ENCODE measurements around the gene RUNX1.

Gene RUNX1

DNA sequence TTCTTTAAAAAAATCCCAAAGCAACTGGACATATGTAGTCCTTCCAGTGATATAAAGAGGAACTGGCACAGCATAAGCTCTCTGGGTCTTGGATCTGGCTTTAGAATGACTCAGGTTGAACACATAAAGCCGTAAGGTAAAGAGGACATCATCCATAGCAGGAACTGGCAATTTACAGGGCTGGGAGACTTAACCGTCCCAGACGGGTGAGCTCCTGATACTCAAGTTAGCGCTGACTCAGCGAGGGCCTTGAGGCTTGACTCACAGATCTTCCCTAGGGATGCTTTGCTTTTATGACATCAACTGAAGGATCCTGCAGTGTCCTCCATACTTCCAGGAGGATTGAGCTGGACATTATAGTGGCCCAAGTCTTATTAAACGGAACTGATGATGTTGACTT lies 226.2 kb downstream of the RUNX1 start:
- Histone ChIP-seq H3K9me3 (ENCODE audit: control insufficient read depth, low read length) (peaks cover 6% of the 10 kb centered on the region), H3K36me3 (ENCODE audit: control insufficient read depth, insufficient read depth, low read length) (peaks cover 85% of the 10 kb centered on the region), H3K27ac (ENCODE audit: low read depth, low read length, severe bottlenecking) (no peak overlapping the region), H3K4me3 (ENCODE audit: extremely low read depth, insufficient read depth, low read length, poor library complexity, severe bottlenecking) (no peak overlapping the region), H3K4me1 (ENCODE audit: control insufficient read depth, insufficient read depth, low read length, poor library complexity, severe bottlenecking) (no peaks in the 10 kb centered on the region)
- WGBS, 2 experiments (ENCODE audit: insufficient coverage in 2 of 2) = 90 to 100% methylated on average over 5 to 6 of the region's 6 CpGs

- H3K4me3 ChIP-seq (ENCODE audit: extremely low read depth, insufficient read depth, low read length, poor library complexity, severe bottlenecking) = no peak overlapping the region
- peaks cover 81% of the 10 kb centered on the region for H3K36me3 ChIP-seq (ENCODE audit: control insufficient read depth, insufficient read depth, low read length)
- 86 to 97% methylated on average over 4 to 5 of the region's 5 CpGs for WGBS, 2 experiments (ENCODE audit: insufficient coverage in 2 of 2)
- H3K4me1 ChIP-seq (ENCODE audit: control insufficient read depth, insufficient read depth, low read length, poor library complexity, severe bottlenecking) = no peaks in the 10 kb centered on the region
- H3K27ac ChIP-seq (ENCODE audit: low read depth, low read length, severe bottlenecking) = no peak overlapping the region
- peaks cover 5% of the 10 kb centered on the region for H3K9me3 ChIP-seq (ENCODE audit: control insufficient read depth, low read length)
Measured at GRCh38 chr21:34822168-34822567, 226.9 kb downstream of the RUNX1 start.

DNA sequence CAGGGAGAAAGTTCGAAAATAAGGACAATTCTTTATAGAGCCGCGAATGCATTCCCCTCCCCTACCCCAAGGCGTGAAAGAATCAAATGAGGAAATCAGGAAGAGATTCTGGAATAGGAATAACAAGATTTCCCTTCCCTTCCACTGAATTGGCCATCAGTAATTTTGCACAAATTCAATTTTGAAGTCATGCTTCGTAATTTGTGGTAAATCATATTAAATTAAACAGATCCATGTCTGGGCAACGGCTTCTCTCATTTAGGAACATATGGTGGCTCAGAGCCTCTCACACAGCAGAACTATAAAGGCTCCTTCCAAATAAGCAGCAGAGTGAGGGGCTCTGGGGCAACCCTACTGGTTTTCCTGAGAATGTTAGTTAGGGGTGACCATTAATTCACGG lies 227.4 kb downstream of the RUNX1 start:
- Histone ChIP-seq H3K36me3 (ENCODE audit: control insufficient read depth, insufficient read depth, low read length) (peaks cover 77% of the 10 kb centered on the region), H3K4me1 (ENCODE audit: control insufficient read depth, insufficient read depth, low read length, poor library complexity, severe bottlenecking) (no peaks in the 10 kb centered on the region), H3K27ac (ENCODE audit: low read depth, low read length, severe bottlenecking) (no peak overlapping the region), H3K9me3 (ENCODE audit: control insufficient read depth, low read length) (peaks cover under 1% of the 10 kb centered on the region), H3K4me3 (ENCODE audit: extremely low read depth, insufficient read depth, low read length, poor library complexity, severe bottlenecking) (no peak overlapping the region)
- 96 to 100% methylated on average over 1 to 4 of the region's 7 CpGs for WGBS, 2 experiments (ENCODE audit: insufficient coverage in 2 of 2)

DNA sequence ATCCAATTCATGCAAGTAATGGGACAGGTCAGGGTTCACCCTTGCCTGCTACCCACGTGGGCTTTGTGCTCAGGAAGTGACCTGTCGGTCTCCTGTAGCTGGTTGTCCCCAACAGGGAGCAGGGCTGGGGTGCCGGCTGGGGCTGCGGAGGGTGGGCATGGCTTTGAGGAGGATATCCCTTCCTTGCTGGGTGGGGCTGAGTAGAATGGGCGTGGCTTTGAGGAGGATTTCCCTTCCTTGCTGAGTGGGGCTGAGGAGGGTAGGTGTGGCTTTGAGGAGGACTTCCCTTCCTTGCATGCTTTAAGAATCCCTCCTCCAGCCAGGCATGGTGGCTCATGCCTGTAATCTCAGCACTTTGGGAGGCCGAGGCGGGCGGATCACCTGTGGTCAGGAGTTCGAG lies 229.1 kb downstream of the RUNX1 start:
- H3K36me3 ChIP-seq (ENCODE audit: control insufficient read depth, insufficient read depth, low read length) = peaks cover 62% of the 10 kb centered on the region
- WGBS, 2 experiments (ENCODE audit: insufficient coverage in 2 of 2) = 88 to 90% methylated on average over 2 to 4 of the region's 9 CpGs
- H3K27ac ChIP-seq (ENCODE audit: low read depth, low read length, severe bottlenecking) = no peak overlapping the region
- no peaks in the 10 kb centered on the region for H3K9me3 ChIP-seq (ENCODE audit: control insufficient read depth, low read length)
- peaks cover 13% of the 10 kb centered on the region for H3K4me1 ChIP-seq (ENCODE audit: control insufficient read depth, insufficient read depth, low read length, poor library complexity, severe bottlenecking)
- H3K4me3 ChIP-seq (ENCODE audit: extremely low read depth, insufficient read depth, low read length, poor library complexity, severe bottlenecking) = no peak overlapping the region

- Histone ChIP-seq H3K27ac (ENCODE audit: low read depth, low read length, severe bottlenecking) (no peak overlapping the region), H3K4me3 (ENCODE audit: extremely low read depth, insufficient read depth, low read length, poor library complexity, severe bottlenecking) (no peak overlapping the region), H3K9me3 (ENCODE audit: control insufficient read depth, low read length) (no peaks in the 10 kb centered on the region), H3K4me1 (ENCODE audit: control insufficient read depth, insufficient read depth, low read length, poor library complexity, severe bottlenecking) (peaks cover 18% of the 10 kb centered on the region), H3K36me3 (ENCODE audit: control insufficient read depth, insufficient read depth, low read length) (peaks cover 56% of the 10 kb centered on the region)
- WGBS, 2 experiments (ENCODE audit: insufficient coverage in 2 of 2) = 84 to 89% methylated on average over 13 to 14 of the region's 15 CpGs
Measured at GRCh38 chr21:34819357-34819999, 229.6 kb downstream of the RUNX1 start.

DNA sequence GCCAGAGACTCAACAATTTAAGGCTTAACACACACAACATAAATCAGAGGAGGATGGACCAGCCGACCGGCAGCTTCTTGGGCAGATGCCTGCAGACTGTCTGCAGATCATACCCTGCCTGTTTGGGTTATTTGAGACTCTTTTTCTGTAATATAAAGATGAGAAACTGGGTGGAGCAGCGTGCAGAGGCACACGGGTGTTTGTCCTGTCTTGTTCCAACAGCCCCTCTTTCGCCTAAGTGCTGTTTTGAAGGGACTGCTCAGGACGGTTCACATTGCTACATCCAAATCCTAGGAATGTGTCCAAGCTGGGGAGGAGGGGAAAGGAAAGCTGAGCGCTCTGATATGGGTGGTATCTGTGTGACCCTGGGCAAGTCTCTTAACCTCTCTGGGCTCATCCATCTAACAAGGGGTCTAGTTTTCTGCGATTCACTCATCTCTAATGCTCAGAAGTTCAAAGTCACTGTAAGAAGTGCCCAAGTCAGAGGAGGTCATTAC lies 230.4 kb downstream of the RUNX1 start:
- H3K4me1 ChIP-seq (ENCODE audit: control insufficient read depth, insufficient read depth, low read length, poor library complexity, severe bottlenecking) = peaks cover 22% of the 10 kb centered on the region
- 90 to 98% methylated on average over 2 to 8 of the region's 8 CpGs for WGBS, 2 experiments (ENCODE audit: insufficient coverage in 2 of 2)
- peaks cover 53% of the 10 kb centered on the region for H3K36me3 ChIP-seq (ENCODE audit: control insufficient read depth, insufficient read depth, low read length)
- no peak overlapping the region for H3K4me3 ChIP-seq (ENCODE audit: extremely low read depth, insufficient read depth, low read length, poor library complexity, severe bottlenecking)
- H3K27ac ChIP-seq (ENCODE audit: low read depth, low read length, severe bottlenecking) = no peak overlapping the region
- no peaks in the 10 kb centered on the region for H3K9me3 ChIP-seq (ENCODE audit: control insufficient read depth, low read length)

GRCh38 chr21:34817821-34818661 lies 231.1 kb downstream of the RUNX1 start:
- WGBS, 2 experiments (ENCODE audit: insufficient coverage in 2 of 2) = 84 to 95% methylated on average over 5 to 10 of the region's 16 CpGs
- Histone ChIP-seq H3K36me3 (ENCODE audit: control insufficient read depth, insufficient read depth, low read length) (peaks cover 50% of the 10 kb centered on the region), H3K4me1 (ENCODE audit: control insufficient read depth, insufficient read depth, low read length, poor library complexity, severe bottlenecking) (peaks cover 28% of the 10 kb centered on the region), H3K9me3 (ENCODE audit: control insufficient read depth, low read length) (no peaks in the 10 kb centered on the region), H3K4me3 (ENCODE audit: extremely low read depth, insufficient read depth, low read length, poor library complexity, severe bottlenecking) (no peak overlapping the region), H3K27ac (ENCODE audit: low read depth, low read length, severe bottlenecking) (no peak overlapping the region)

- Histone ChIP-seq H3K9me3 (ENCODE audit: control insufficient read depth, low read length) (no peaks in the 10 kb centered on the region), H3K36me3 (ENCODE audit: control insufficient read depth, insufficient read depth, low read length) (peaks cover 35% of the 10 kb centered on the region), H3K4me1 (ENCODE audit: control insufficient read depth, insufficient read depth, low read length, poor library complexity, severe bottlenecking) (peaks cover 38% of the 10 kb centered on the region), H3K4me3 (ENCODE audit: extremely low read depth, insufficient read depth, low read length, poor library complexity, severe bottlenecking) (no peak overlapping the region), H3K27ac (ENCODE audit: low read depth, low read length, severe bottlenecking) (no peak overlapping the region)
- 77 to 91% methylated on average over 5 to 6 of the region's 9 CpGs for WGBS, 2 experiments (ENCODE audit: insufficient coverage in 2 of 2)
Measured at GRCh38 chr21:34815831-34816705, 233.0 kb downstream of the RUNX1 start.

GRCh38 chr21:34814529-34814951 lies 234.6 kb downstream of the RUNX1 start:
- Histone ChIP-seq H3K4me1 (ENCODE audit: control insufficient read depth, insufficient read depth, low read length, poor library complexity, severe bottlenecking) (peaks cover 38% of the 10 kb centered on the region), H3K9me3 (ENCODE audit: control insufficient read depth, low read length) (no peaks in the 10 kb centered on the region), H3K4me3 (ENCODE audit: extremely low read depth, insufficient read depth, low read length, poor library complexity, severe bottlenecking) (no peak overlapping the region), H3K27ac (ENCODE audit: low read depth, low read length, severe bottlenecking) (peak overlapping the region; percentile 18), H3K36me3 (ENCODE audit: control insufficient read depth, insufficient read depth, low read length) (peaks cover 33% of the 10 kb centered on the region)
- 74 to 84% methylated on average over 6 of the region's 6 CpGs for WGBS, 2 experiments (ENCODE audit: insufficient coverage in 2 of 2)

DNA sequence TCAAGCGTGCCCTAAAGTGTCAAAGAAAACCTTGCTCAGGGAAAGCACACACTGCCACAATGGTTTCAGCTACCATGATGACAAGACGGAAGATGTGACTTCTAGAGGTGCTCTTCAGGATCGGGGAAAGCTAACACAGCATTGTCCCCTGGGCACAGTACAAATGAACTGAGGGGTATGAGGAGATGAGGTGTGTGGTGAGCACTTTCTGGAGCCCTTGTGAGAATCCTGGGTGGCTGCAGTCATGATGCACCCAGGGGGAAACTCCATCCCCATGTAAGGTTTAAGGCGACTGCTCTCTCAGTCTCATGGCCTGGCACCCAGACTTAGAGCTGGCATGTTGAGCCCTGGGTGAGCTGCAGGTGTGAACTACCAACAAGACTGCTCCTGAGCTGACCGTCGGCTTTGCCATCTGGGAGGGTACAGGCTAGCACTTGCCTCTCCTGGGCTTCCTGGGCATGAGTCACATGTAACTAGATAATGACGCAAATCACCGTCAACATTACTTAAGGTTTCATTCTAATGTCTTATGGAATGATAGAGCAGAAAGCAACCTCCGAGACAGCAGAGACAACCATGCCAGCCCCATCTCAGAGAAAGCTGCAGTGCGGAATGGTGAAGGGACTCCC lies 235.7 kb downstream of the RUNX1 start:
- Histone ChIP-seq H3K27ac (ENCODE audit: low read depth, low read length, severe bottlenecking) (no peak overlapping the region), H3K36me3 (ENCODE audit: control insufficient read depth, insufficient read depth, low read length) (peaks cover 40% of the 10 kb centered on the region), H3K4me3 (ENCODE audit: extremely low read depth, insufficient read depth, low read length, poor library complexity, severe bottlenecking) (no peak overlapping the region), H3K4me1 (ENCODE audit: control insufficient read depth, insufficient read depth, low read length, poor library complexity, severe bottlenecking) (peaks cover 43% of the 10 kb centered on the region), H3K9me3 (ENCODE audit: control insufficient read depth, low read length) (no peaks in the 10 kb centered on the region)
- WGBS, 2 experiments (ENCODE audit: insufficient coverage in 2 of 2) = 96% methylated on average over 7 to 9 of the region's 10 CpGs
